ENCODE results near the gene CD209.

DNA sequence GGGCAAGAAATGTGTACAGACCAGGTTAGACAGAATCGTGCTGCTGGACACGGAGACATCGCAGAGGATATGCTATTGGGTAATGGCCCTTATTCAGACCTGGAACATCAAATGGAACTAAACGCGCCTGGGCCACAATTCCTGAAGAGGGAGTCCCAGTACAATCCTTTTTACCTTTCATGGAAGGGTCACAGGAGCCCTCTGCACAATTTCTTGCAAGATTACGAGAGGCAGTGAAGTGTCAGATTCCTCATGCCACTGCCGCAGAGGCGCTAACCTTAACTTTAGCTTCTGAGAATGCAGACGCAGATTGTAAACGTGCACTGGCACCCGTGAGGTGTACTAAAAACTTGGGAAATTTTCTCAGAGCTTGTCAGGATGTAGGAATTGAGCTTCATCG lies 33.8 kb upstream of the CD209 start:
- no peak for TF ChIP-seq CTCF (IDR thresholded peaks at IDR 0.05)
- TF ChIP-seq EZH2phosphoT487 (IDR thresholded peaks at IDR 0.05): no peak

Measured in neural progenitor cell (in vitro differentiated cells).